ENCODE results near the gene COQ5. TPM values are rescaled to one million over a fixed set of nuclear protein-coding genes. Genes with fewer than 3 reads are reported as not detected.
"Not testable (repeated sequence)": the region's sequence is repeated elsewhere in the genome, so short reads cannot be mapped to it uniquely, and the experiment has no call there.

Gene COQ5
- total RNA-seq, 4 donors from 2014 or later = 19.3 to 27.6 (median 22.6) TPM

DNA sequence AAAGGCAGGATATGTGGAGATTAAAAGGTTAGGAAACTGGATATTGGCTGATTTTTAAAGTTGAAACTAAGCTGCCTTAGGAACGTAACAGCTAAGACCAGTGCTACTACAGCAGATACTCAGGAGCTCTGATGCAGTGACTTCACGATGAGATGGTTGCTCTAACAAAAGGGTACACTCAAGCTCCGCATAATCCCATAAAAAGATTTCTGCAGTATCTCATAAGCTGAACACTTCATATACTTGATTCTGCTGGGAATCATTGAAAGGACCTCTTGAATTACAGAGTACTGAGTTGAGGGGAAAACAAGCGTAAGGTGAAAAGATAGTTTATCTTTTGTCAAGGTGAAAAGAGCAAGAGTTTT lies 8.9 kb upstream of the COQ5 start:
- H3K27me3 ChIP-seq = no peaks in the 10 kb centered on the region
- ATAC-seq = no peak
- TF ChIP-seq POLR2A (IDR thresholded peaks at IDR 0.05) (no peak), POLR2AphosphoS5 (IDR thresholded peaks at IDR 0.05) (no peak), EP300 (IDR thresholded peaks at IDR 0.05) (no peak)
- TF ChIP-seq, protein P1, sequence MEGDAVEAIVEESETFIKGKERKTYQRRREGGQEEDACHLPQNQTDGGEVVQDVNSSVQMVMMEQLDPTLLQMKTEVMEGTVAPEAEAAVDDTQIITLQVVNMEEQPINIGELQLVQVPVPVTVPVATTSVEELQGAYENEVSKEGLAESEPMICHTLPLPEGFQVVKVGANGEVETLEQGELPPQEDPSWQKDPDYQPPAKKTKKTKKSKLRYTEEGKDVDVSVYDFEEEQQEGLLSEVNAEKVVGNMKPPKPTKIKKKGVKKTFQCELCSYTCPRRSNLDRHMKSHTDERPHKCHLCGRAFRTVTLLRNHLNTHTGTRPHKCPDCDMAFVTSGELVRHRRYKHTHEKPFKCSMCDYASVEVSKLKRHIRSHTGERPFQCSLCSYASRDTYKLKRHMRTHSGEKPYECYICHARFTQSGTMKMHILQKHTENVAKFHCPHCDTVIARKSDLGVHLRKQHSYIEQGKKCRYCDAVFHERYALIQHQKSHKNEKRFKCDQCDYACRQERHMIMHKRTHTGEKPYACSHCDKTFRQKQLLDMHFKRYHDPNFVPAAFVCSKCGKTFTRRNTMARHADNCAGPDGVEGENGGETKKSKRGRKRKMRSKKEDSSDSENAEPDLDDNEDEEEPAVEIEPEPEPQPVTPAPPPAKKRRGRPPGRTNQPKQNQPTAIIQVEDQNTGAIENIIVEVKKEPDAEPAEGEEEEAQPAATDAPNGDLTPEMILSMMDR (IDR thresholded peaks at IDR 0.05) = no peak
- peak overlapping the region; percentile 85 to 99 (median 98) for H3K27ac ChIP-seq
- H3K4me1 ChIP-seq = peaks cover 13 to 75% (median 50%) of the 10 kb centered on the region in 3 donors
- peaks cover 0 to 9% of the 10 kb centered on the region in 2 donors for H3K36me3 ChIP-seq
- no peaks in the 10 kb centered on the region for H3K9me3 ChIP-seq
- H3K4me3 ChIP-seq = peak overlapping the region; percentile 0 to 99
- WGBS, 2 donors (ENCODE audit: low coverage in 1 of 2) = 16 to 26% methylated on average over 4 of the region's 4 CpGs

DNA sequence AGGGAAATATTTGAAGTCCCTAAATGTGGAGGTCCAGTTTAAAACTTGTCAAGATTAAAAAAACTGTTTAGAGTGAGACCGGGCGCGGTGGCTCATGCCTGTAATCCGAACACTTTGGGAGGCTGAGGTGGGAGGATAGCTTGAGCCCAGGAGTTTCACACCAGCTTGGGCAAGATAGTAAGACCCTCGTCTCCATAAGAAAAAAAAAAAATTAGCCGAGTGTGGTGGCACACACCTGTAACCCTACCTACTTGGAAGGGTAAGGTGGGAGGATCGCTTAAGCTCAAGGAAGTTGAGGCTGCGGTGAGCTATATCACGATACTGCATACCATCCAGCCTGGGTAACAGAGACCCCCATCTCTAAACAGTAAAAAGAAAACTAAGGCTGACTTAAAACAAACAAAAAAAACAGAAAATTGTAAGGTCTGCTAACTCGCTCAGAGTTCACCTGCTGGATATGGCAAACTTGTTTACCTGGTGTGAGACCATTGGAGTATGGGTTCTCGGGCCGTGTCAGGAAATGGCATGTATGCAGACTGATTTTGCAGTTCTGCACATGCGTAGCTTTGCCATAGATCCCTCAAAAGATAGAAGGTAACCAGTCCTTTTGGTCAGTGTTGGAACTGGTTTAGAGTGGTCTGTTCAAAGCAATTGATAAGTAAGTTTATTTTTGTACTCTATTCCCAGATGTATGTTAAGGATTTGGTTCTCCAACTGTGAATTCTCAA lies 7.3 kb upstream of the COQ5 start:
- no peaks in the 10 kb centered on the region for H3K27me3 ChIP-seq
- H3K4me3 ChIP-seq = peak overlapping the region; percentile 99 to 100
- TF ChIP-seq POLR2AphosphoS5 (IDR thresholded peaks at IDR 0.05) (no peak), POLR2A (IDR thresholded peaks at IDR 0.05) (no peak), EP300 (IDR thresholded peaks at IDR 0.05) (no peak)
- TF ChIP-seq, protein P1 (IDR thresholded peaks at IDR 0.05) = no peak
- H3K9me3 ChIP-seq = no peaks in the 10 kb centered on the region
- WGBS, 2 donors (ENCODE audit: low coverage in 1 of 2) = 36 to 48% methylated on average over 5 to 13 of the region's 13 CpGs
- peaks cover 13 to 59% (median 46%) of the 10 kb centered on the region in 3 donors for H3K4me1 ChIP-seq
- H3K27ac ChIP-seq = peak overlapping the region; percentile 97 to 100 (median 98)
- H3K36me3 ChIP-seq = no peaks in the 10 kb centered on the region
- no peak for ATAC-seq

DNA sequence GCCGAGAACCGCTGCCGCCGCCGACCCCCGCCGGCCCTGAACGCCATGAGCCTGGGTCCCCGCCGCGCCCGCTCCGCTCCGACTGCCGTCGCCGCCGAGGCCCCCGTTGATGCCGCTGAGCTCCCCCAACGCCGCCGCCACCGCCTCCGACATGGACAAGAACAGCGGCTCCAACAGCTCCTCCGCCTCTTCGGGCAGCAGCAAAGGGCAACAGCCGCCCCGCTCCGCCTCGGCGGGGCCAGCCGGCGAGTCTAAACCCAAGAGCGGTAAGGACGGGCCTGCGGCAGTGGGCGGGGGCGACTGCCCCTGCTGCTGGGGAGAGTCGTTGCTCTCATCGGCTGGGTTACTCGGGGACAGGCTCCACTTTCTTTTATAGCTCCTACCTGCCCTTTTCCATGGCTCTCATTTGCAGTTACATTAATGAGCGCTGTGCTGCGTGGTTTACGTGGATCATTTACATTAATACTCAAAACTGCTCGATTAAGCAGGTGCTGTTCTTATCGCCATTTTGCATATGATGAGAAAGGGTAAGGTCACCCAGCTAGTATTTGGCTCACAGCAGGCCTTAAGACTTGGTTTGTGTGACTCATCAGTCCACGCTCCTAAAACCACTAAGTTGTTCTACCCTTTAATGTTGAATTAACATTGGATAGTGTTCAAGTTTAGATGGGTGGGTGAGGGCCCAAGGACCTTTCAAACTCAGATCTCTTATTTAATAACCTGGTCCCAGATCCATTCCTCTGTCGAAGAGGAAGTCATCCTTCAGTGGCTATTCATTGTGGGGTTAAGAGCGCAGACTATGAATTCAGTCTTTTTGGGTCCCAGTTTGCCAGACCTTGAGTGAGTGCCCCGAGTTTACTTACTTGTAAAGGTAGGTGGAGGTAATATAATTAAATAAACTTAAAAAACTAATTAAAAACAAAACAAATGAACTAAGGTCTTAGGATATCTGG lies 6.0 kb upstream of the COQ5 start:
- 3 to 8% methylated on average over 8 to 9 of the region's 52 CpGs for WGBS, 2 donors (ENCODE audit: low coverage in 1 of 2)
- peaks cover 12 to 51% (median 35%) of the 10 kb centered on the region in 3 donors for H3K4me1 ChIP-seq
- TF ChIP-seq EP300 (IDR thresholded peaks at IDR 0.05) = no peak
- TF ChIP-seq POLR2AphosphoS5 (IDR thresholded peaks at IDR 0.05) = peak; percentile 14
- no peaks in the 10 kb centered on the region for H3K36me3 ChIP-seq
- peak overlapping the region; percentile 97 to 100 (median 98) for H3K27ac ChIP-seq
- ATAC-seq = peak; percentile 20
- H3K27me3 ChIP-seq = no peaks in the 10 kb centered on the region
- H3K4me3 ChIP-seq = peak overlapping the region; percentile 99 to 100
- H3K9me3 ChIP-seq = no peaks in the 10 kb centered on the region

DNA sequence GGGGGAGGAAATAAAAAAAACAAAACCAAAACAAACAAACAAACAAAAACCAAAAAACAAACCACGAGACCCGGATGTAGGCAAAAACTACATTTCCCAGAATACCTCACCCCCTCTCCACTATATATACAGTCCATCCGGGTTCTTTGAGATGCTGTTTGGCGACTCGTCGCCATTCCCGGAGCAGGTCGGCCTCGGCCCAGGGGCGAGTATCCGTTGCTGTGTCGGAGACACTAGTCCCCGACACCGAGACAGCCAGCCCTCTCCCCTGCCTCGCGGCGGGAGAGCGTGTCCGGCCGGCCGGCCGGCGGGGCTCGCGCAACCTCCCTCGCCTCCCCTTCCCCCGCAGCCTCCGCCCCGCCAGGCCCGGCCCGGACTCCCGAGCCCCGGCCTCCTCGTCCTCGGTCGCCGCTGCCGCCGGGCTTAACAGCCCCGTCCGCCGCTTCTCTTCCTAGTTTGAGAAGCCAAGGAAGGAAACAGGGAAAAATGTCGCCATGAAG lies 5.3 kb upstream of the COQ5 start, which contains the start of gene RNF10:
RNF10 (plus strand) TSS at position 154 of the 500 bp plus-strand sequence. CDS start 456 bp downstream, outside the sequence.
- Histone ChIP-seq H3K4me3 (peak within 1 kb of the TSS; percentile 99 to 100), H3K9me3 (no peaks in the 10 kb centered on the region), H3K27ac (peak within 1 kb of the TSS; percentile 97 to 100 (median 98)), H3K36me3 (no peaks in the 10 kb centered on the region), H3K27me3 (no peaks in the 10 kb centered on the region), H3K4me1 (peaks cover 7 to 51% (median 28%) of the 10 kb centered on the region in 3 donors)
- TF ChIP-seq, protein P1 (IDR thresholded peaks at IDR 0.05) = peak in 1 of 4 experiments; percentile 6
- TF ChIP-seq POLR2A (IDR thresholded peaks at IDR 0.05) (peak; percentile 95), POLR2AphosphoS5 (IDR thresholded peaks at IDR 0.05) (peak; percentile 99), EP300 (IDR thresholded peaks at IDR 0.05) (no peak)
- 0% methylated on average over 4 to 6 of the region's 43 CpGs for WGBS, 2 donors (ENCODE audit: low coverage in 1 of 2)
- ATAC-seq = peak; percentile 84

DNA sequence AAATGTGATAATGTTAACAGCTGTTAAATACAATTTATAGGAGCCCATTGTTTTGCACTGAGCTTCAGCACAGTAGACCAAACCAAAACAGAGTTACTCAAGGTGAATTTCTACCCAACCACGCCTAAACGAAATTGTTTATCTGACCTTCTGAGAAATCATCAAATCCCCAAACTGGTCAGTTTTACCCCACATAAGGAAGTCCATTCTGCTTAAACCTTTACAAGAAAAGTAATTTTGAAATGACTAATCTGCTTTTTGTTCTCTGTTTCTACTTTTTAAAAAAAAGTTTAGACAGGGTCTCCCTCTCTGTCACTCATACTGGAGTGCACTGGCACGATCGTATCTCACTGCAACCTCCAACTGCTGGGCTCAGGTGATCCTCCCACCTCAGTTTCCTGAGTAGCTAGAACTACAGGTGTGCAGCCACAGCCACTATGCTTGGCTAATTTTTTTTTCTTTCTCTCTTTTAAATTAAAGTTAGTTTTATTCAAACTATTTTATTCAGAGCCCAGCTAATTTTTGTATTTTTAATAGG lies 3.8 kb upstream of the COQ5 start:
- no peak overlapping the region for H3K27ac ChIP-seq
- TF ChIP-seq EP300 (IDR thresholded peaks at IDR 0.05) = no peak
- no peak for TF ChIP-seq POLR2AphosphoS5 (IDR thresholded peaks at IDR 0.05)
- no peak for TF ChIP-seq POLR2A (IDR thresholded peaks at IDR 0.05)
- TF ChIP-seq, protein P1 (IDR thresholded peaks at IDR 0.05) = no peak
- no peaks in the 10 kb centered on the region for H3K27me3 ChIP-seq
- no peaks in the 10 kb centered on the region for H3K9me3 ChIP-seq
- ATAC-seq = no peak
- 77 to 91% methylated on average over 4 of the region's 4 CpGs for WGBS, 2 donors (ENCODE audit: low coverage in 1 of 2)
- H3K4me1 ChIP-seq = peaks cover 2 to 44% (median 14%) of the 10 kb centered on the region in 3 donors
- H3K36me3 ChIP-seq = no peaks in the 10 kb centered on the region
- no peak overlapping the region for H3K4me3 ChIP-seq

DNA sequence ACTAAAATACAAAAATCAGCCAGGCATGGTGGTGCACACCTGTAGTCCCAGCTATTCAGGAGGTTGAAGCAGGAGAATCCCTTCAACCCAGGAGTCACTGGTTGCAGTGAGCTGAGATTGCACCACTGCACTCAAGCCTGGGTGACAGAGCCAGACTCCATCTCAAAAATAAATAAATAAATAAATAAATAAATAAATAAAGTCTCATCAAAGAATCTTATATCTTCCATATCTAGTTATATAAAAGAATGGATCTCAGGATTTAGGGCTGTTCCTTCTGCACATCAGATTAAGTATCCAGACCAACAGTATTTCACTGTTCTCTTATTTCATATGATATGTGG lies 1.4 kb upstream of the COQ5 start:
- H3K27me3 ChIP-seq, H3K36me3 ChIP-seq, ATAC-seq, H3K9me3 ChIP-seq: not testable (repeated sequence)
- peaks cover 0 to 20% (median 0%) of the 10 kb centered on the region in 3 donors for H3K4me1 ChIP-seq
- H3K4me3 ChIP-seq = peak overlapping the region in 1 of 2 donors; percentile 71
- peak overlapping the region; percentile 85 to 96 (median 92) for H3K27ac ChIP-seq

Measured in gastroesophageal sphincter (tissue), 4 donors.